HG03060 (cell line): ENCODE results near the gene SUCNR1.
A peak's percentile ranks its signal among the peaks of the same experiment; 100 is the strongest.
"Not testable (repeated sequence)": the region's sequence is repeated elsewhere in the genome, so short reads cannot be mapped to it uniquely, and the experiment has no call there.

ENCODE experiments used
- ATAC-seq: cut with Tn5 transposase; IDR thresholded peaks from one replicate; pipeline ENCODE4 v1.9.1; 2021; ENCODE audit warnings: low read depth, moderate number of reproducible peaks; ENCODE audit not compliant: unreplicated experiment

Gene SUCNR1

GRCh38 chr3:151871639-151872468 is 1.6 kb upstream of the SUCNR1 start:
- peak; percentile 95 for ATAC-seq

GRCh38 chr3:151874079-151874478 is 636 bp downstream of the SUCNR1 start:
- not testable (repeated sequence) for ATAC-seq

GRCh38 chr3:151875759-151876158 is 2.3 kb downstream of the SUCNR1 start:
- ATAC-seq = no peak

GRCh38 chr3:151877269-151877668 is 3.8 kb downstream of the SUCNR1 start:
- no peak for ATAC-seq

GRCh38 chr3:151878465-151878864 is 5.0 kb downstream of the SUCNR1 start:
- ATAC-seq = no peak

GRCh38 chr3:151879037-151879436 is 5.6 kb downstream of the SUCNR1 start:
- no peak for ATAC-seq

- no peak for ATAC-seq
These were observed 6.4 kb downstream of the SUCNR1 start for GRCh38 chr3:151879679-151880415.

GRCh38 chr3:151880416-151880690 is 6.9 kb downstream of the SUCNR1 start:
- ATAC-seq = no peak

- ATAC-seq = no peak
These were observed 7.7 kb downstream of the SUCNR1 start for GRCh38 chr3:151881137-151881536.

- not testable (repeated sequence) for ATAC-seq
These were observed 12.0 kb downstream of the SUCNR1 start for GRCh38 chr3:151885397-151885796.

- ATAC-seq = not testable (repeated sequence)
These were observed 14.2 kb downstream of the SUCNR1 start for GRCh38 chr3:151887450-151888211.

GRCh38 chr3:151890721-151891141 is 17.3 kb downstream of the SUCNR1 start:
- ATAC-seq = no peak

GRCh38 chr3:151891721-151892120 is 18.3 kb downstream of the SUCNR1 start:
- no peak for ATAC-seq

GRCh38 chr3:151894219-151894618 is 20.8 kb downstream of the SUCNR1 start:
- ATAC-seq = no peak

GRCh38 chr3:151895478-151896241 is 22.2 kb downstream of the SUCNR1 start:
- no peak for ATAC-seq

GRCh38 chr3:151896246-151897012 is 23.0 kb downstream of the SUCNR1 start:
- no peak for ATAC-seq

- ATAC-seq = not testable (repeated sequence)
These were observed 24.7 kb downstream of the SUCNR1 start for GRCh38 chr3:151898121-151898520.

GRCh38 chr3:151898564-151899261 is 25.3 kb downstream of the SUCNR1 start:
- not testable (repeated sequence) for ATAC-seq

- ATAC-seq = no peak
These were observed 26.6 kb downstream of the SUCNR1 start for GRCh38 chr3:151899996-151900395.
